HepG2 (cell line): ENCODE results near the gene AGAP1. TPM values are rescaled to one million over a fixed set of nuclear protein-coding genes. Genes with fewer than 3 reads are reported as not detected.

Experiments
- ATAC-seq: fragments of 200-7000 bp; cut with Tn5 transposase; 3 replicates; pipeline ENCODE4 v1.9.1; 2020; ENCODE audit warnings: mild to moderate bottlenecking, moderate library complexity
- BruUV-seq: library from RNA; stranded (reverse); fragments of 400-500 nt; replicated peaks from 2 replicates; lab custom pipeline; 2021; lab: Mats Ljungman, UMichigan
- CTCF ChIA-PET: fragments of 300-600 bp; formaldehyde crosslinking; extraction: SDS; loops from one replicate; lab custom pipeline; 2021; ENCODE audit warnings: low total read pairs, inconsistent platforms, low intra/inter-chr PET ratio; lab: Yijun Ruan, JAX
- POLR2A ChIA-PET: fragments of 350-600 bp; sonication (Branson Sonifier 250); formaldehyde crosslinking; loops from one replicate; lab custom pipeline; 2020; ENCODE audit warnings: antibody characterized with exemption, inconsistent platforms; lab: Yijun Ruan, JAX
- DNase-seq: peaks from one replicate; pipeline ENCODE4 v3.0.0-alpha.2; 2015; ENCODE audit warnings: low spot score
- FAIRE-seq: peaks from 3 replicates; lab custom pipeline; 2011; peaks lifted over from hg19 to GRCh38; lab: Jason Lieb, UNC
- H2AFZ ChIP-seq: one replicate; pipeline ENCODE4 v1.6.1; 2011; ENCODE audit warnings: low read length, inconsistent platforms
- H3K27ac ChIP-seq: fragments of 300-600 bp; 3 replicates; pipeline ENCODE4 v1.8.0; 2011; ENCODE audit warnings: mixed run types, mild to moderate bottlenecking, mixed read lengths, low read length, inconsistent platforms; ENCODE audit not compliant: insufficient read depth; ENCODE audit errors: extremely low read length
- H3K27me3 ChIP-seq, 2 experiments: fragments of 200-600 bp in 1 of 2; 2 replicates in 1 of 2; 3 replicates in 1 of 2; pipeline versions ENCODE4 v1.6.0 to v1.8.0; 2011; ENCODE audit warnings: low read length in 2 of 2, mild to moderate bottlenecking in 2 of 2, moderate library complexity in 2 of 2, inconsistent platforms in 1 of 2; ENCODE audit not compliant: insufficient read depth in 2 of 2, control insufficient read depth in 1 of 2
- H3K36me3 ChIP-seq, 2 experiments: fragments of 200-600 bp in 1 of 2; replicated peaks in 1 of 2; 2 replicates in 1 of 2; 3 replicates in 1 of 2; pipeline versions ENCODE4 v1.5.1 to v1.8.0; 2011; ENCODE audit warnings: low read length in 2 of 2, inconsistent platforms in 1 of 2; ENCODE audit not compliant: insufficient read depth in 2 of 2, control insufficient read depth in 1 of 2
- H3K4me1 ChIP-seq: 2 replicates; pipeline ENCODE4 v1.5.1; 2012; ENCODE audit warnings: low read length, inconsistent platforms; ENCODE audit not compliant: insufficient read depth
- H3K4me2 ChIP-seq: 2 replicates; pipeline ENCODE4 v1.6.0; 2011; ENCODE audit warnings: low read depth, low read length, inconsistent platforms
- H3K4me3 ChIP-seq, 3 experiments: fragments of 200-600 bp in 1 of 3; sonication (generic), shearing (Covaris generic) in 1 of 3; replicated peaks in 1 of 3; 2 replicates each; pipeline ENCODE4 v1.5.1; 2011 to 2016; ENCODE audit warnings: low read length in 3 of 3, inconsistent platforms in 2 of 3, low read depth in 2 of 3, mild to moderate bottlenecking in 2 of 3, control low read depth in 1 of 3, mixed read lengths in 1 of 3; ENCODE audit not compliant: insufficient read depth in 1 of 3
- H3K79me2 ChIP-seq: one replicate; pipeline ENCODE4 v1.6.1; 2011; ENCODE audit warnings: low read length, inconsistent platforms; ENCODE audit not compliant: insufficient read depth
- H3K9ac ChIP-seq: 2 replicates; pipeline ENCODE4 v1.6.0; 2011; ENCODE audit warnings: mild to moderate bottlenecking, low read depth, low read length, inconsistent platforms; ENCODE audit not compliant: insufficient read depth
- H3K9me3 ChIP-seq: 2 replicates; pipeline ENCODE4 v1.5.1; 2012; ENCODE audit warnings: mild to moderate bottlenecking, low read length
- H4K20me1 ChIP-seq: 2 replicates; pipeline ENCODE4 v1.6.0; 2011; ENCODE audit warnings: inconsistent platforms, mild to moderate bottlenecking, low read length, moderate library complexity; ENCODE audit not compliant: insufficient read depth
- EZH2 ChIP-seq: conservative IDR thresholded peaks from 2 replicates; pipeline ENCODE4 v1.6.1; 2012; ENCODE audit warnings: mild to moderate bottlenecking, low read depth, low read length, moderate library complexity
- MED8 ChIP-seq: sonication (generic); formaldehyde crosslinking; IDR thresholded peaks from 2 replicates; pipeline ENCODE4 v1.8.1; 2023; ENCODE audit warnings: mild to moderate bottlenecking, missing genetic modification reagents; ENCODE audit not compliant: insufficient replicate concordance
- NFKB2 ChIP-seq: sonication (generic); formaldehyde crosslinking; IDR thresholded peaks from 2 replicates; pipeline ENCODE4 v1.4.0; 2020; ENCODE audit warnings: missing genetic modification reagents, borderline replicate concordance
- RFXANK ChIP-seq: IDR thresholded peaks from 2 replicates; pipeline ENCODE4 v1.6.1; 2016
- SOX13 ChIP-seq, 3 experiments: fragments of 450-650 bp in 1 of 3; sonication (generic) in 1 of 3; formaldehyde crosslinking in 1 of 3; IDR thresholded peaks in 2 of 3; conservative IDR thresholded peaks in 1 of 3; 2 replicates each; pipeline versions ENCODE4 v1.5.0 to v1.6.1; 2016 to 2020; ENCODE audit warnings: antibody characterized with exemption in 1 of 3, mild to moderate bottlenecking in 1 of 3, missing compliant biosample characterization in 1 of 3, missing genetic modification reagents in 1 of 3, moderate library complexity in 1 of 3
- STAT5B ChIP-seq: sonication (generic); formaldehyde crosslinking; IDR thresholded peaks from 2 replicates; pipeline ENCODE4 v1.4.0; 2020; ENCODE audit warnings: missing genetic modification reagents
- ZNF121 ChIP-seq: sonication (generic); formaldehyde crosslinking; IDR thresholded peaks from 2 replicates; pipeline ENCODE4 v1.5.0; 2020; ENCODE audit warnings: mild to moderate bottlenecking, missing genetic modification reagents
- ZNF678 ChIP-seq: sonication (generic); formaldehyde crosslinking; IDR thresholded peaks from 2 replicates; pipeline ENCODE4 v1.4.0; 2020; ENCODE audit warnings: mild to moderate bottlenecking, missing genetic modification reagents
- ZZZ3 ChIP-seq: sonication (generic); formaldehyde crosslinking; IDR thresholded peaks from 2 replicates; pipeline ENCODE4 v1.4.0; 2020; ENCODE audit warnings: missing genetic modification reagents, mild to moderate bottlenecking, borderline replicate concordance
- WGBS: methylation state at CpG from one replicate; pipeline ENCODE4 v1.1.6; 2017; ENCODE audit warnings: low lambda C conversion rate; 5-methylcytosine and 5-hydroxymethylcytosine counted together
- in situ Hi-C: cut with HindIII; loops from 2 replicates; pipeline ENCODE4 v1.10.0; 2017; ENCODE audit warnings: low pct_unique_long_range_greater_than_20kb; ENCODE audit not compliant: extremely low pct_ligation_motif_present
- intact Hi-C: fragments of 100-400 bp; cut with micrococcal nuclease; formaldehyde crosslinking; loops from one replicate; pipeline ENCODE4 v1.10.0; 2022; ENCODE audit not compliant: unreplicated experiment
- polyA plus RNA-seq, 8 experiments: library from polyadenylated mRNA; depleted of rRNA in 3 of 8; stranded (reverse) in 7 of 8; unstranded in 1 of 8; fragments of >200 nt; fragmentation: Illumina TruSeq in 4 of 8; extraction: Trizol in 4 of 8; gene quantifications; 2 replicates each; pipeline versions ENCODE4 v1.2.1 to v1.2.3, GENCODE V29; 2011 to 2016; ENCODE audit warnings: low read depth in 4 of 8, missing spikeins in 1 of 8, mixed read lengths in 1 of 8; ENCODE audit not compliant: insufficient read depth in 1 of 8
- total RNA-seq, 5 experiments: library from RNA; depleted of rRNA; stranded (reverse); fragments of >200 nt; fragmentation: Illumina TruSeq; extraction: Trizol; gene quantifications; 2 replicates each; pipeline ENCODE4 v1.2.3, GENCODE V29; 2016; ENCODE audit warnings: low read depth in 1 of 5
- TF ChIP-seq, protein P1 (sequence below): sonication (generic); formaldehyde crosslinking; IDR thresholded peaks from 2 replicates; pipeline ENCODE4 v1.9.0; 2022; ENCODE audit warnings: missing genetic modification reagents, mild to moderate bottlenecking, borderline replicate concordance
- TF ChIP-seq, protein P2 (sequence below): sonication (generic); formaldehyde crosslinking; IDR thresholded peaks from 2 replicates; pipeline ENCODE4 v1.4.0; 2020; ENCODE audit warnings: mild to moderate bottlenecking, low read depth, missing genetic modification reagents
- TF ChIP-seq, protein P3 (sequence below): sonication (generic); formaldehyde crosslinking; IDR thresholded peaks from 2 replicates; pipeline ENCODE4 v1.4.0; 2020; ENCODE audit warnings: missing genetic modification reagents, borderline replicate concordance
- TF ChIP-seq, protein P4 (sequence below): sonication (generic); formaldehyde crosslinking; IDR thresholded peaks from 2 replicates; pipeline ENCODE4 v1.4.0; 2020; ENCODE audit warnings: mild to moderate bottlenecking, low read depth, missing genetic modification reagents
- TF ChIP-seq, protein P5 (sequence below): sonication (generic); formaldehyde crosslinking; IDR thresholded peaks from 2 replicates; pipeline ENCODE4 v1.9.0; 2021; ENCODE audit warnings: missing genetic modification reagents, mild to moderate bottlenecking, borderline replicate concordance

Gene AGAP1
- total and polyA plus RNA-seq, 2 of the 13 experiments (the other 11 are each of a cell fraction or from before 2014, with no cell fraction given), result 21.2 to 32.7 TPM

DNA sequence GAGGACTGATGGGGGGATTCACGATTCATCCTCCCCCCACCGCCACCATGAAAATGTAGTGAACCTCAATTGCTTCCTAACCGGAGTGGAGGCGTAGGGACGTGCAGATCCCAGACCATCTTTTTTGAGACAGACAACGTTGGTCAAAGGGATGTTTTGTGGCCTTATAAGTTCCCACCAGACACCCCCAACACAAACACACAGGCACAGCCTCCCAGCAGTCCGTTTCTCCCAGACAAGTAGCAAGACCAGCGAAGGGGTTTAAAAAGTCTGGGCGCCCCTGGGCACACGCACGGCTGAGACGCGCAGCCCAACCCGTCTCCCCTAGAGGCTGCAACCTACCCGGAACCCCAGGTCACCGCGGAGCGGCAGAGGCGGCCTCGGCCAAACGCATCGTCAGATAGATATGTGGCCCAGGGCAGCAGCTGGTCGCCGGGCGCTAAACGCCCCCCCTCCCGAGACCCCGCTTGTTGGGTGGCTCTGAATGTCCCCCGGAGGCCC is 673.0 kb downstream of the AGAP1 start:
- Histone ChIP-seq H3K79me2 (no peaks in the 10 kb centered on the region), H3K4me3 (peak overlapping the region; percentile 53 to 72 (median 54); a peak in 4 of 6 replicates), H3K4me2 (peak overlapping the region; percentile 84), H3K27me3 (peaks cover 29 to 98% of the 10 kb centered on the region in 2 experiments), H3K9me3 (no peaks in the 10 kb centered on the region), H2AFZ (no peak overlapping the region), H3K4me1 (peaks cover 19% of the 10 kb centered on the region), H3K27ac (no peak overlapping the region), H4K20me1 (peaks cover 20% of the 10 kb centered on the region), H3K36me3 (no peaks in the 10 kb centered on the region), H3K9ac (no peak overlapping the region)
- in situ Hi-C loops, result no loop called here
- ATAC-seq (peak; percentile 37), FAIRE-seq (no peak), DNase-seq (no peak)
- ChIA-PET CTCF (no interaction called here), POLR2A (no interaction called here)
- intact Hi-C loops, result no loop called here
- 20% methylated on average over 13 of the region's 29 CpGs for WGBS
- no TSS peak for BruUV-seq
- TF ChIP-seq, protein P1, sequence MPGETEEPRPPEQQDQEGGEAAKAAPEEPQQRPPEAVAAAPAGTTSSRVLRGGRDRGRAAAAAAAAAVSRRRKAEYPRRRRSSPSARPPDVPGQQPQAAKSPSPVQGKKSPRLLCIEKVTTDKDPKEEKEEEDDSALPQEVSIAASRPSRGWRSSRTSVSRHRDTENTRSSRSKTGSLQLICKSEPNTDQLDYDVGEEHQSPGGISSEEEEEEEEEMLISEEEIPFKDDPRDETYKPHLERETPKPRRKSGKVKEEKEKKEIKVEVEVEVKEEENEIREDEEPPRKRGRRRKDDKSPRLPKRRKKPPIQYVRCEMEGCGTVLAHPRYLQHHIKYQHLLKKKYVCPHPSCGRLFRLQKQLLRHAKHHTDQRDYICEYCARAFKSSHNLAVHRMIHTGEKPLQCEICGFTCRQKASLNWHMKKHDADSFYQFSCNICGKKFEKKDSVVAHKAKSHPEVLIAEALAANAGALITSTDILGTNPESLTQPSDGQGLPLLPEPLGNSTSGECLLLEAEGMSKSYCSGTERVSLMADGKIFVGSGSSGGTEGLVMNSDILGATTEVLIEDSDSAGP (CRISPR knock-in tag), result 0 out of 2 replicates have a peak, but pooled peaks have one; percentile 19
- TF ChIP-seq SOX13 (IDR thresholded peaks at IDR 0.05) (no peak), SOX13 (CRISPR knock-in tag; conservative IDR thresholded peaks at IDR 0.05 in 1 of 2, IDR thresholded peaks at IDR 0.05 in 1 of 2) (no peak), NFKB2 (CRISPR knock-in tag) (0 out of 2 replicates have a peak, but pooled peaks have one; percentile 0), ZZZ3 (CRISPR knock-in tag) (0 out of 2 replicates have a peak, but pooled peaks have one; percentile 28), EZH2 (peak; percentile 91), ZNF121 (no peak), ZNF678 (CRISPR knock-in tag) (0 out of 2 replicates have a peak, but pooled peaks have one; percentile 28), STAT5B (CRISPR knock-in tag) (no peak), MED8 (no peak), RFXANK (no peak)
- TF ChIP-seq, protein P2, sequence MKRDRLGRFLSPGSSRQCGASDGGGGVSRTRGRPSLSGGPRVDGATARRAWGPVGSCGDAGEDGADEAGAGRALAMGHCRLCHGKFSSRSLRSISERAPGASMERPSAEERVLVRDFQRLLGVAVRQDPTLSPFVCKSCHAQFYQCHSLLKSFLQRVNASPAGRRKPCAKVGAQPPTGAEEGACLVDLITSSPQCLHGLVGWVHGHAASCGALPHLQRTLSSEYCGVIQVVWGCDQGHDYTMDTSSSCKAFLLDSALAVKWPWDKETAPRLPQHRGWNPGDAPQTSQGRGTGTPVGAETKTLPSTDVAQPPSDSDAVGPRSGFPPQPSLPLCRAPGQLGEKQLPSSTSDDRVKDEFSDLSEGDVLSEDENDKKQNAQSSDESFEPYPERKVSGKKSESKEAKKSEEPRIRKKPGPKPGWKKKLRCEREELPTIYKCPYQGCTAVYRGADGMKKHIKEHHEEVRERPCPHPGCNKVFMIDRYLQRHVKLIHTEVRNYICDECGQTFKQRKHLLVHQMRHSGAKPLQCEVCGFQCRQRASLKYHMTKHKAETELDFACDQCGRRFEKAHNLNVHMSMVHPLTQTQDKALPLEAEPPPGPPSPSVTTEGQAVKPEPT (CRISPR knock-in tag), result no peak
- TF ChIP-seq, protein P3, sequence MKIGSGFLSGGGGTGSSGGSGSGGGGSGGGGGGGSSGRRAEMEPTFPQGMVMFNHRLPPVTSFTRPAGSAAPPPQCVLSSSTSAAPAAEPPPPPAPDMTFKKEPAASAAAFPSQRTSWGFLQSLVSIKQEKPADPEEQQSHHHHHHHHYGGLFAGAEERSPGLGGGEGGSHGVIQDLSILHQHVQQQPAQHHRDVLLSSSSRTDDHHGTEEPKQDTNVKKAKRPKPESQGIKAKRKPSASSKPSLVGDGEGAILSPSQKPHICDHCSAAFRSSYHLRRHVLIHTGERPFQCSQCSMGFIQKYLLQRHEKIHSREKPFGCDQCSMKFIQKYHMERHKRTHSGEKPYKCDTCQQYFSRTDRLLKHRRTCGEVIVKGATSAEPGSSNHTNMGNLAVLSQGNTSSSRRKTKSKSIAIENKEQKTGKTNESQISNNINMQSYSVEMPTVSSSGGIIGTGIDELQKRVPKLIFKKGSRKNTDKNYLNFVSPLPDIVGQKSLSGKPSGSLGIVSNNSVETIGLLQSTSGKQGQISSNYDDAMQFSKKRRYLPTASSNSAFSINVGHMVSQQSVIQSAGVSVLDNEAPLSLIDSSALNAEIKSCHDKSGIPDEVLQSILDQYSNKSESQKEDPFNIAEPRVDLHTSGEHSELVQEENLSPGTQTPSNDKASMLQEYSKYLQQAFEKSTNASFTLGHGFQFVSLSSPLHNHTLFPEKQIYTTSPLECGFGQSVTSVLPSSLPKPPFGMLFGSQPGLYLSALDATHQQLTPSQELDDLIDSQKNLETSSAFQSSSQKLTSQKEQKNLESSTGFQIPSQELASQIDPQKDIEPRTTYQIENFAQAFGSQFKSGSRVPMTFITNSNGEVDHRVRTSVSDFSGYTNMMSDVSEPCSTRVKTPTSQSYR (CRISPR knock-in tag), result no peak
- TF ChIP-seq, protein P4, sequence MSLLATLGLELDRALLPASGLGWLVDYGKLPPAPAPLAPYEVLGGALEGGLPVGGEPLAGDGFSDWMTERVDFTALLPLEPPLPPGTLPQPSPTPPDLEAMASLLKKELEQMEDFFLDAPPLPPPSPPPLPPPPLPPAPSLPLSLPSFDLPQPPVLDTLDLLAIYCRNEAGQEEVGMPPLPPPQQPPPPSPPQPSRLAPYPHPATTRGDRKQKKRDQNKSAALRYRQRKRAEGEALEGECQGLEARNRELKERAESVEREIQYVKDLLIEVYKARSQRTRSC (CRISPR knock-in tag), result no peak
- TF ChIP-seq, protein P5, sequence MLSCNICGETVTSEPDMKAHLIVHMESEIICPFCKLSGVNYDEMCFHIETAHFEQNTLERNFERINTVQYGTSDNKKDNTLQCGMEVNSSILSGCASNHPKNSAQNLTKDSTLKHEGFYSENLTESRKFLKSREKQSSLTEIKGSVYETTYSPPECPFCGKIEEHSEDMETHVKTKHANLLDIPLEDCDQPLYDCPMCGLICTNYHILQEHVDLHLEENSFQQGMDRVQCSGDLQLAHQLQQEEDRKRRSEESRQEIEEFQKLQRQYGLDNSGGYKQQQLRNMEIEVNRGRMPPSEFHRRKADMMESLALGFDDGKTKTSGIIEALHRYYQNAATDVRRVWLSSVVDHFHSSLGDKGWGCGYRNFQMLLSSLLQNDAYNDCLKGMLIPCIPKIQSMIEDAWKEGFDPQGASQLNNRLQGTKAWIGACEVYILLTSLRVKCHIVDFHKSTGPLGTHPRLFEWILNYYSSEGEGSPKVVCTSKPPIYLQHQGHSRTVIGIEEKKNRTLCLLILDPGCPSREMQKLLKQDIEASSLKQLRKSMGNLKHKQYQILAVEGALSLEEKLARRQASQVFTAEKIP (CRISPR knock-in tag), result no peak
